Ovary (tissue), 3 donors: ENCODE measurements around the gene OOSP2.

Source experiments
- CTCF ChIP-seq, 3 donors: fragments of 450-650 bp in 2 of 3; fragments of 200-600 bp in 1 of 3; IDR thresholded peaks; one replicate each; pipeline versions ENCODE4 v1.5.1 to v1.8.0; 2016 to 2022; ENCODE audit warnings: antibody characterized with exemption in 3 of 3, mild to moderate bottlenecking in 1 of 3
- POLR2A ChIP-seq: fragments of 450-650 bp; IDR thresholded peaks from one replicate; pipeline ENCODE4 v1.6.1; 2017; ENCODE audit warnings: antibody characterized with exemption, mild to moderate bottlenecking, moderate library complexity
- donor health status: DM: no; HTN: no; CAD: no.

GRCh38 chr11:60018058-60018457 lies 22.2 kb upstream of the OOSP2 start:
- no peak for TF ChIP-seq CTCF (IDR thresholded peaks at IDR 0.05)
- no peak for TF ChIP-seq POLR2A
